ENCODE data around the gene AQR.

Gene AQR

DNA sequence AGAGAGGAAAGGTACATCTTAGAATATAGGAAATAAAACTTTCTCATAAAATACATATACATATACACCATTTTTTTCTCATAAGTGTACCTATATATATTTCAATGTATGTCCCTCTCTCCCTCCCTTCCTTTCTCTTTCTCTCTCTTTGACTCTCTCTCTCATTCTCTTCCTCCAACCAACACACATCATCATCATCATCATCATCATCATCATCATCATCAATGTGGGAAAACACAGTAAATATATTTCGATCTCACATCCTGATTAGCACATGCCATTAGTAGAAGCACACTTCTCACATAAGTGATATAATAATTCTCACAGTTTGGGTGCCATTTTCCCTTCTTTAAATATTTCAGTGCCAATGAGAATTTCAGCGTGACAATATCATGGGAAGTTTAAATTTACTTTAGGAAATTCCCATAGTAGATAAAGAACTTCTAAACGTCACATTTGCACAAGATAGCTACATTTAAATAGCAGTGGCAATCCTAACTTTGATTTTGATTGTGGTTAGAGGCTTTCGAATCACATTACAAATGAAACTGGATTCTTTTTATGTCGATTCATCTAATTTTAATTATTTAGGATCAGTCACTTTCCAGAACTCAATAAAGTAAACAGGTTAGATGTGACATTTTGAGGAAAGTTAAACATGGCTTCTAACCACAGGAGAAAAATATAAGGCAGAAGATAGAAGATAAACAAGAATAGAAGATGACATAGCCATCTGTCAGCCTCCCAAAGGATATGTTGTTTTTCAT, 141.2 kb downstream of the AQR start:
- Histone ChIP-seq H4K20me1 (ENCODE audit: control insufficient read depth, insufficient read depth, low read depth, low read length) (no peaks in the 10 kb centered on the region), H3F3A (ENCODE audit: control insufficient read depth, insufficient read depth) (no peaks in the 10 kb centered on the region), H3K4me3 (ENCODE audit: low read length) (no peak overlapping the region), H3K27me3 (ENCODE audit: control insufficient read depth, low read length) (peaks cover 4% of the 10 kb centered on the region; the same call in 1 of the 2 replicates), H3K9me3 (ENCODE audit: control insufficient read depth, insufficient read depth, low read length) (no peaks in the 10 kb centered on the region), H3K4me1 (ENCODE audit: control insufficient read depth, low read length) (no peaks in the 10 kb centered on the region), H3K27ac (ENCODE audit: low read depth, low read length) (no peak overlapping the region), H3K9me2 (replicated peaks; ENCODE audit: control insufficient read depth, low read length) (no peaks in the 10 kb centered on the region), H3K79me2 (ENCODE audit: control insufficient read depth, low read length) (no peaks in the 10 kb centered on the region), H3K4me2 (ENCODE audit: low read length) (no peak overlapping the region), H3K36me3 (ENCODE audit: control insufficient read depth, low read length) (no peaks in the 10 kb centered on the region)
- TF ChIP-seq, protein P1, sequence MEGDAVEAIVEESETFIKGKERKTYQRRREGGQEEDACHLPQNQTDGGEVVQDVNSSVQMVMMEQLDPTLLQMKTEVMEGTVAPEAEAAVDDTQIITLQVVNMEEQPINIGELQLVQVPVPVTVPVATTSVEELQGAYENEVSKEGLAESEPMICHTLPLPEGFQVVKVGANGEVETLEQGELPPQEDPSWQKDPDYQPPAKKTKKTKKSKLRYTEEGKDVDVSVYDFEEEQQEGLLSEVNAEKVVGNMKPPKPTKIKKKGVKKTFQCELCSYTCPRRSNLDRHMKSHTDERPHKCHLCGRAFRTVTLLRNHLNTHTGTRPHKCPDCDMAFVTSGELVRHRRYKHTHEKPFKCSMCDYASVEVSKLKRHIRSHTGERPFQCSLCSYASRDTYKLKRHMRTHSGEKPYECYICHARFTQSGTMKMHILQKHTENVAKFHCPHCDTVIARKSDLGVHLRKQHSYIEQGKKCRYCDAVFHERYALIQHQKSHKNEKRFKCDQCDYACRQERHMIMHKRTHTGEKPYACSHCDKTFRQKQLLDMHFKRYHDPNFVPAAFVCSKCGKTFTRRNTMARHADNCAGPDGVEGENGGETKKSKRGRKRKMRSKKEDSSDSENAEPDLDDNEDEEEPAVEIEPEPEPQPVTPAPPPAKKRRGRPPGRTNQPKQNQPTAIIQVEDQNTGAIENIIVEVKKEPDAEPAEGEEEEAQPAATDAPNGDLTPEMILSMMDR (IDR thresholded peaks at IDR 0.05; ENCODE audit: low read depth, low read length, poor library complexity, severe bottlenecking), result no peak
- TF ChIP-seq EZH2phosphoT487 (IDR thresholded peaks at IDR 0.05; ENCODE audit: borderline replicate concordance, low read length), result no peak

DNA sequence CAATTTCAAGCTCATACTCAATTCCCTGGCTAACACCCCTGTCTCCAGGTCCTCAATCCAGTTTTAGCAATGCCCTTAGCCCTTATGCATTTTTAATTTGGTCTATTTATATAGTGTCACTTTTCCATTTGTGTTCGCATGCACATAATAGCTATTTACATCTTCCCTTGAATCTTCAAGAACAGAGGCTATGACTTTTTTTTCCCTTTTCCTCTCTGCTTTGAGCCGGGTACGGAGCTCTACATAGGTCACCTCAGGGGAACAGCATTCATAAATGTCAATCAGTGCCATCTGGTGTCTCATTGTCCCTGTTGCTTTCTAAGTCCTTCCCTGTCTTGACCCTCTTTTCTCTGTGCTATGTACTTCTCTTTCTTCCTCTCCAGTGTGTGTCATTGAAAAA, 147.7 kb downstream of the AQR start:
- Histone ChIP-seq H3K4me1 (ENCODE audit: control insufficient read depth, low read length) (no peaks in the 10 kb centered on the region), H3F3A (ENCODE audit: control insufficient read depth, insufficient read depth) (no peaks in the 10 kb centered on the region), H3K9me3 (ENCODE audit: control insufficient read depth, insufficient read depth, low read length) (no peaks in the 10 kb centered on the region), H3K79me2 (ENCODE audit: control insufficient read depth, low read length) (no peaks in the 10 kb centered on the region), H3K9me2 (replicated peaks; ENCODE audit: control insufficient read depth, low read length) (no peaks in the 10 kb centered on the region), H3K27me3 (ENCODE audit: control insufficient read depth, low read length) (peaks cover 4% of the 10 kb centered on the region; the same call in 1 of the 2 replicates), H3K27ac (ENCODE audit: low read depth, low read length) (no peak overlapping the region), H3K4me3 (ENCODE audit: low read length) (no peak overlapping the region), H4K20me1 (ENCODE audit: control insufficient read depth, insufficient read depth, low read depth, low read length) (no peaks in the 10 kb centered on the region), H3K4me2 (ENCODE audit: low read length) (no peak overlapping the region), H3K36me3 (ENCODE audit: control insufficient read depth, low read length) (no peaks in the 10 kb centered on the region)
- no peak for TF ChIP-seq EZH2phosphoT487 (IDR thresholded peaks at IDR 0.05; ENCODE audit: borderline replicate concordance, low read length)
- TF ChIP-seq, protein P1 (IDR thresholded peaks at IDR 0.05; ENCODE audit: low read depth, low read length, poor library complexity, severe bottlenecking), result no peak

DNA sequence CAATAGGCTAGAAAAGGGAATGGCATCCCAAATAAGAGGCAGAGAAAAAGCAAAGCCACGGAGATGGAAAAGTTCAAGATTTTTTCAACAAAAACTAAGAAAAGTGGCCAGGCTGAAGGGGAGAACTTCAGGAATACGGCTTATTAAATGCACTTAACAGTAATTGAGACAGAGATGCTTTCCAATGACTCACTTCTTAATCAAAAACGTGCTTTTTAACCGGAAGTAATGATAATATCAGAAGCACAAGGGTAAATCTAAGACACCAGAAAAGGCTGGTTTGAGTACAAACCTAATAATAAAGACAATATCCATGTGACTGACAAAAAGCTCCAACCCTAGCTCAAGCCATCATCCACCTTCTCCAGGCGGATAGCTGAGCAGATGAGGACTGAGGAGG, 149.4 kb downstream of the AQR start:
- no peaks in the 10 kb centered on the region for H3F3A ChIP-seq (ENCODE audit: control insufficient read depth, insufficient read depth)
- no peaks in the 10 kb centered on the region for H3K9me2 ChIP-seq (replicated peaks; ENCODE audit: control insufficient read depth, low read length)
- no peak overlapping the region for H3K4me3 ChIP-seq (ENCODE audit: low read length)
- H3K4me1 ChIP-seq (ENCODE audit: control insufficient read depth, low read length), result no peaks in the 10 kb centered on the region
- H3K27me3 ChIP-seq (ENCODE audit: control insufficient read depth, low read length), result peaks cover 7% of the 10 kb centered on the region; the same call in 1 of the 2 replicates
- no peaks in the 10 kb centered on the region for H3K79me2 ChIP-seq (ENCODE audit: control insufficient read depth, low read length)
- TF ChIP-seq, protein P1 (IDR thresholded peaks at IDR 0.05; ENCODE audit: low read depth, low read length, poor library complexity, severe bottlenecking), result no peak
- TF ChIP-seq EZH2phosphoT487 (IDR thresholded peaks at IDR 0.05; ENCODE audit: borderline replicate concordance, low read length), result no peak
- H4K20me1 ChIP-seq (ENCODE audit: control insufficient read depth, insufficient read depth, low read depth, low read length), result no peaks in the 10 kb centered on the region
- no peak overlapping the region for H3K4me2 ChIP-seq (ENCODE audit: low read length)
- H3K9me3 ChIP-seq (ENCODE audit: control insufficient read depth, insufficient read depth, low read length), result no peaks in the 10 kb centered on the region
- no peaks in the 10 kb centered on the region for H3K36me3 ChIP-seq (ENCODE audit: control insufficient read depth, low read length)
- no peak overlapping the region for H3K27ac ChIP-seq (ENCODE audit: low read depth, low read length)
